Adrenal gland (tissue), 12 donors: Measurements from ENCODE around the gene ZNF334. TPM values are rescaled to one million over a fixed set of nuclear protein-coding genes. Genes with fewer than 3 reads are reported as not detected.

Experiments used
- DNase-seq, 7 donors: peaks; one replicate each; pipeline ENCODE4 v3.0.0-alpha.2; 2019 to 2020
- H3K27ac ChIP-seq, 5 donors: fragments of 200-600 bp; sonication (generic) in 4 of 5; 1 replicate in 3 of 5; 2 replicates in 2 of 5; pipeline versions ENCODE4 v1.5.1 to v1.8.0; 2016 to 2020; ENCODE audit warnings: mild to moderate bottlenecking in 1 of 5
- H3K27me3 ChIP-seq: fragments of 200-600 bp; 2 replicates; pipeline ENCODE4 v1.8.0; 2021
- H3K36me3 ChIP-seq, 2 donors: fragments of 200-600 bp; replicated peaks in 1 of 2; 1 replicate in 1 of 2; 2 replicates in 1 of 2; pipeline versions ENCODE4 v1.5.1 to v1.8.0; 2018 to 2022
- H3K4me1 ChIP-seq, 2 donors: fragments of 200-600 bp; replicated peaks in 1 of 2; 1 replicate in 1 of 2; 2 replicates in 1 of 2; pipeline versions ENCODE4 v1.5.1 to v1.8.0; 2018 to 2021
- H3K4me3 ChIP-seq, 4 donors: fragments of 200-600 bp; sonication (generic) in 3 of 4; one replicate each; pipeline ENCODE4 v1.5.1; 2016 to 2018
- H3K9me3 ChIP-seq, 3 donors: fragments of 200-600 bp; sonication (generic) in 1 of 3; replicated peaks in 1 of 3; 1 replicate in 2 of 3; 2 replicates in 1 of 3; pipeline versions ENCODE4 v1.5.1 to v1.8.0; 2016 to 2021
- CTCF ChIP-seq, 6 experiments: fragments of 450-650 bp in 4 of 6; fragments of 200-600 bp in 2 of 6; sonication (generic) in 1 of 6; IDR thresholded peaks; 1 replicate in 5 of 6; 2 replicates in 1 of 6; pipeline versions ENCODE4 v1.5.1 to v1.8.0; 2016 to 2021; ENCODE audit warnings: antibody characterized with exemption in 6 of 6, mild to moderate bottlenecking in 2 of 6, moderate library complexity in 1 of 6
- POLR2A ChIP-seq, 2 donors: fragments of 450-650 bp; IDR thresholded peaks; one replicate each; pipeline ENCODE4 v1.6.1; 2017; ENCODE audit warnings: antibody characterized with exemption in 2 of 2, mild to moderate bottlenecking in 2 of 2, moderate library complexity in 1 of 2
- WGBS, 4 donors: extraction: QIAGEN DNeasy Blood & Tissue Kit in 2 of 4; methylation state at CpG; one replicate each; pipeline versions ENCODE4 v1.1.5 to v1.1.7; 2013 to 2017; 5-methylcytosine and 5-hydroxymethylcytosine counted together
- intact Hi-C, 2 donors: fragments of 100-400 bp; cut with DNase I; formaldehyde crosslinking; loops; one replicate each; pipeline versions ENCODE4 v1.14.1 to v1.15.0; 2022 to 2023
- polyA plus RNA-seq, 3 donors: library from polyadenylated mRNA; stranded (reverse); fragments of 200-250 nt in 2 of 3; fragments of 350-450 nt in 1 of 3; fragmentation: Illumina TruSeq in 1 of 3; extraction: RNeasy Lipid Tissue Mini Kit (QIAGEN cat#74804) in 1 of 3; gene quantifications; one replicate each; pipeline ENCODE4 v1.2.3, GENCODE V29; 2013 to 2014
- total RNA-seq, 9 donors: library from RNA; depleted of rRNA in 4 of 9; stranded (reverse); fragments of >200 nt in 4 of 9; fragments of 120-200 nt in 1 of 9; fragmentation: NEBNext Ultra II Directional in 1 of 9; extraction: Animal tissue kit (Norgen Biotek cat#: 25700) in 1 of 9; gene quantifications; one replicate each; pipeline versions ENCODE4 v1.1.0 to v1.2.4, GENCODE V29; 2013 to 2023
- donor health status: healthy with polysubstance abuse.
- donor health status: Bipolar disorder and iron deficiency.
- donor health status: DM: yes; HTN: yes; CAD: no.
- donor health status: DM: no; HTN: no; CAD: no.
- donor health status: DM: no; HTN: no; CAD: no.
- donor health status: DM: yes; HTN: yes; CAD: no.

Gene ZNF334
- total and polyA plus RNA-seq, 12 donors = 1.0 to 22.2 (median 7.2) TPM

GRCh38 chr20:46551522-46552381 is 38.4 kb upstream of the ZNF334 start:
- Histone ChIP-seq H3K36me3 (no peaks in the 10 kb centered on the region), H3K27me3 (no peaks in the 10 kb centered on the region), H3K4me3 (no peak overlapping the region), H3K4me1 (peaks cover 0 to 5% of the 10 kb centered on the region in 2 donors), H3K9me3 (no peaks in the 10 kb centered on the region), H3K27ac (no peak overlapping the region)
- DNase-seq = no peak
- intact Hi-C loops = no loop called here
- no peak for TF ChIP-seq CTCF (IDR thresholded peaks at IDR 0.05)
- no peak for TF ChIP-seq POLR2A (IDR thresholded peaks at IDR 0.05)
- WGBS, 4 donors = 79 to 84% (median 80%) methylated on average over 11 to 12 of the region's 12 CpGs

- H3K36me3 ChIP-seq = no peaks in the 10 kb centered on the region
- peaks cover 0 to 5% of the 10 kb centered on the region in 2 donors for H3K4me1 ChIP-seq
- 74 to 82% (median 77%) methylated on average over 9 of the region's 9 CpGs for WGBS, 4 donors
- H3K9me3 ChIP-seq = no peaks in the 10 kb centered on the region
- intact Hi-C loops = no loop called here
- H3K4me3 ChIP-seq = no peak within 1 kb of the TSS
- H3K27ac ChIP-seq = no peak within 1 kb of the TSS
- DNase-seq = no peak
- H3K27me3 ChIP-seq = no peaks in the 10 kb centered on the region
- no peak for TF ChIP-seq CTCF (IDR thresholded peaks at IDR 0.05)
Observed at GRCh38 chr20:46550461-46550860, 37.1 kb upstream of the ZNF334 start, which contains the start of gene OCSTAMP. TSS of gene OCSTAMP (minus strand) at chr20:46550654. CDS start at chr20:46550560, 94 bp downstream.

GRCh38 chr20:46549188-46549972 is 36.0 kb upstream of the ZNF334 start:
- intact Hi-C loops = no loop called here
- Histone ChIP-seq H3K4me1 (peaks cover 0 to 5% of the 10 kb centered on the region in 2 donors), H3K36me3 (no peaks in the 10 kb centered on the region), H3K27ac (no peak overlapping the region), H3K9me3 (no peaks in the 10 kb centered on the region), H3K27me3 (no peaks in the 10 kb centered on the region), H3K4me3 (no peak overlapping the region)
- 81 to 92% (median 88%) methylated on average over 4 of the region's 4 CpGs for WGBS, 4 donors
- no peak for DNase-seq
- TF ChIP-seq POLR2A (IDR thresholded peaks at IDR 0.05) (no peak), CTCF (IDR thresholded peaks at IDR 0.05) (no peak)

- DNase-seq = no peak
- H3K36me3 ChIP-seq = no peaks in the 10 kb centered on the region
- H3K27ac ChIP-seq = no peak overlapping the region
- intact Hi-C loops = no loop called here
- H3K4me1 ChIP-seq = peaks cover 0 to 5% of the 10 kb centered on the region in 2 donors
- no peaks in the 10 kb centered on the region for H3K9me3 ChIP-seq
- 90 to 92% (median 92%) methylated on average over 5 of the region's 5 CpGs for WGBS, 4 donors
- TF ChIP-seq POLR2A (IDR thresholded peaks at IDR 0.05) (no peak), CTCF (IDR thresholded peaks at IDR 0.05) (no peak)
- no peak overlapping the region for H3K4me3 ChIP-seq
- H3K27me3 ChIP-seq = no peaks in the 10 kb centered on the region
Observed at GRCh38 chr20:46548688-46549087, 35.3 kb upstream of the ZNF334 start.
